GM12878 (cell line): ENCODE results near the gene SLC39A11. TPM values are rescaled to one million over a fixed set of nuclear protein-coding genes. Genes with fewer than 3 reads are reported as not detected.

Experiments used
- BACH1 ChIP-seq: fragments of 450-650 bp; IDR thresholded peaks from 2 replicates; pipeline ENCODE4 v1.6.1; 2017; ENCODE audit warnings: mild to moderate bottlenecking, borderline replicate concordance
- CHD2 ChIP-seq: IDR thresholded peaks from 2 replicates; pipeline ENCODE4 v1.6.1; 2011; ENCODE audit warnings: low read depth, low read length, improper control_type of control experiment, borderline replicate concordance
- CREM ChIP-seq: IDR thresholded peaks from 2 replicates; pipeline ENCODE4 v1.6.1; 2014; ENCODE audit warnings: antibody characterized with exemption, low read depth
- E2F8 ChIP-seq: fragments of 450-650 bp; IDR thresholded peaks from 2 replicates; pipeline ENCODE4 v1.6.1; 2018; ENCODE audit warnings: mild to moderate bottlenecking, low read depth, moderate library complexity; ENCODE audit not compliant: partially characterized antibody
- E4F1 ChIP-seq: fragments of 450-650 bp; IDR thresholded peaks from 2 replicates; pipeline ENCODE4 v1.6.1; 2018; ENCODE audit warnings: borderline replicate concordance, mild to moderate bottlenecking; ENCODE audit not compliant: partially characterized antibody
- EP300 ChIP-seq, 2 experiments: fragments of 150-350 bp in 1 of 2; IDR thresholded peaks; 2 replicates each; pipeline ENCODE4 v1.6.1; 2011 to 2012; ENCODE audit warnings: low read depth in 2 of 2, low read length in 2 of 2, borderline replicate concordance in 1 of 2, improper control_type of control experiment in 1 of 2, inconsistent platforms in 1 of 2; ENCODE audit not compliant: control insufficient read depth in 1 of 2
- ETV6 ChIP-seq, 2 experiments: fragments of 450-650 bp in 1 of 2; IDR thresholded peaks in 1 of 2; conservative IDR thresholded peaks in 1 of 2; 2 replicates each; pipeline ENCODE4 v1.6.1; 2014; ENCODE audit warnings: antibody characterized with exemption in 1 of 2, borderline replicate concordance in 1 of 2, low read depth in 1 of 2, mild to moderate bottlenecking in 1 of 2, moderate library complexity in 1 of 2
- EZH2 ChIP-seq: IDR thresholded peaks from 2 replicates; pipeline ENCODE4 v1.6.1; 2012; ENCODE audit warnings: low read depth, mild to moderate bottlenecking, control low read depth, inconsistent platforms, low read length, borderline replicate concordance; ENCODE audit not compliant: control insufficient read depth
- GABPA ChIP-seq: IDR thresholded peaks from 2 replicates; pipeline ENCODE4 v1.6.1; 2014; ENCODE audit warnings: antibody characterized with exemption, low read depth, mild to moderate bottlenecking, inconsistent platforms
- GATAD2B ChIP-seq: fragments of 450-650 bp; conservative IDR thresholded peaks from 2 replicates; pipeline ENCODE4 v1.6.1; 2017; ENCODE audit warnings: low read depth, mild to moderate bottlenecking, moderate library complexity
- HCFC1 ChIP-seq: fragments of 150-350 bp; IDR thresholded peaks from 2 replicates; pipeline ENCODE4 v1.6.1; 2014; ENCODE audit warnings: low read length
- HDAC2 ChIP-seq: fragments of 200-600 bp; sonication (generic); IDR thresholded peaks from 2 replicates; pipeline ENCODE4 v1.6.1; 2017
- LARP7 ChIP-seq: fragments of 450-650 bp; IDR thresholded peaks from 2 replicates; pipeline ENCODE4 v1.6.1; 2017; ENCODE audit warnings: mild to moderate bottlenecking
- NRF1 ChIP-seq: conservative IDR thresholded peaks from 2 replicates; pipeline ENCODE4 v1.6.1; 2011; ENCODE audit warnings: mild to moderate bottlenecking, low read depth, low read length, improper control_type of control experiment
- PBX3 ChIP-seq: IDR thresholded peaks from 2 replicates; pipeline ENCODE4 v1.6.1; 2011; ENCODE audit warnings: mild to moderate bottlenecking, low read depth, low read length, moderate library complexity; ENCODE audit not compliant: insufficient replicate concordance
- PKNOX1 ChIP-seq: fragments of 450-650 bp; IDR thresholded peaks from 2 replicates; pipeline ENCODE4 v1.6.1; 2016; ENCODE audit warnings: mild to moderate bottlenecking
- RCOR1 ChIP-seq: conservative IDR thresholded peaks from 2 replicates; pipeline ENCODE4 v1.6.1; 2012; ENCODE audit warnings: low read depth, low read length, improper control_type of control experiment
- RUNX3 ChIP-seq: IDR thresholded peaks from 2 replicates; pipeline ENCODE4 v1.6.1; 2012; ENCODE audit warnings: low read length, inconsistent platforms
- SRF ChIP-seq, 2 experiments: IDR thresholded peaks; 2 replicates each; pipeline ENCODE4 v1.6.1; 2011; ENCODE audit warnings: low read depth in 2 of 2, low read length in 2 of 2, mild to moderate bottlenecking in 1 of 2, moderate library complexity in 1 of 2
- TCF12 ChIP-seq: IDR thresholded peaks from 2 replicates; pipeline ENCODE4 v1.6.1; 2011; ENCODE audit warnings: low read depth, mild to moderate bottlenecking, low read length
- WRNIP1 ChIP-seq: IDR thresholded peaks from 2 replicates; pipeline ENCODE4 v1.6.1; 2011; ENCODE audit warnings: low read depth, low read length, improper control_type of control experiment, borderline replicate concordance
- YBX1 ChIP-seq: fragments of 450-650 bp; IDR thresholded peaks from 2 replicates; pipeline ENCODE4 v1.6.1; 2016; ENCODE audit warnings: antibody characterized with exemption
- ZNF274 ChIP-seq: IDR thresholded peaks from one replicate; pipeline ENCODE4 v1.8.0; 2011; ENCODE audit not compliant: insufficient read length, insufficient read depth
- polyA plus RNA-seq, 11 experiments: library from polyadenylated mRNA; depleted of rRNA in 4 of 11; unstranded in 6 of 11; stranded (reverse) in 5 of 11; fragments of >200 nt; fragmentation: Nextera tagmentation in 4 of 11; fragmentation: Illumina TruSeq in 1 of 11; extraction: Ambion mirVana in 4 of 11; extraction: Trizol in 1 of 11; gene quantifications; 1 replicate in 1 of 11; 2 replicates in 10 of 11; pipeline versions ENCODE4 v1.2.1 to v1.2.3, GENCODE V29; 2011 to 2016; ENCODE audit warnings: inconsistent platforms in 2 of 11, missing spikeins in 2 of 11, low read depth in 1 of 11
- total RNA-seq, 4 experiments: library from RNA; depleted of rRNA in 3 of 4; stranded (reverse); fragments of >200 nt in 3 of 4; fragmentation: Illumina TruSeq in 1 of 4; extraction: Trizol in 1 of 4; gene quantifications; 2 replicates each; pipeline versions ENCODE4 v1.2.1 to v1.2.3, GENCODE V29; 2013 to 2021

SLC39A11 gene
- total and polyA plus RNA-seq, 10 of the 15 experiments (the other 5 are each of a cell fraction or from before 2014, with no cell fraction given): 8.6 to 23.8 (median 14.0) TPM

GRCh38 chr17:72614871-72615626 is 477.4 kb downstream of the SLC39A11 start (continued):
- no peak for TF ChIP-seq WRNIP1
- TF ChIP-seq CREM: no peak
- no peak for TF ChIP-seq E4F1
- TF ChIP-seq EZH2: no peak
- TF ChIP-seq GATAD2B: no peak
- TF ChIP-seq RCOR1: no peak
- no peak for TF ChIP-seq ETV6 (conservative IDR thresholded peaks at IDR 0.05 in 1 of 2, IDR thresholded peaks at IDR 0.05 in 1 of 2; ENCODE audit: borderline replicate concordance in 1 of 2, low read depth in 1 of 2)
- TF ChIP-seq CHD2: 0 out of 2 replicates have a peak, but pooled peaks have one; percentile 28
- TF ChIP-seq ZNF274: no peak
- TF ChIP-seq NRF1: no peak
- TF ChIP-seq LARP7: no peak
- no peak for TF ChIP-seq GABPA
- TF ChIP-seq RUNX3: no peak
- no peak for TF ChIP-seq YBX1
- TF ChIP-seq E2F8: no peak
- no peak for TF ChIP-seq BACH1
- 0 out of 2 replicates have a peak, but pooled peaks have one; percentile 8 for TF ChIP-seq PKNOX1
- peak; percentile 94 for TF ChIP-seq TCF12
- TF ChIP-seq HCFC1: no peak
- peak; percentile 75 to 89; a peak in 3 of 4 replicates for TF ChIP-seq EP300 (IDR thresholded peaks at IDR 0.05; ENCODE audit: borderline replicate concordance in 1 of 2, control insufficient read depth in 1 of 2, low read depth in 2 of 2, low read length in 2 of 2)
- no peak for TF ChIP-seq HDAC2
- no peak for TF ChIP-seq SRF (IDR thresholded peaks at IDR 0.05; ENCODE audit: low read depth in 2 of 2, low read length in 2 of 2)
- TF ChIP-seq PBX3: no peak
